NCI-H1092 (cell line): ENCODE measurements around the gene GGACT.
"Not testable (repeated sequence)": the region's sequence is repeated elsewhere in the genome, so short reads cannot be mapped to it uniquely, and the experiment has no call there.

Source experiments
- DNase-seq: peaks from one replicate; lab custom pipeline; 2025; lab: John Stamatoyannopoulos, UW

Gene GGACT

DNA sequence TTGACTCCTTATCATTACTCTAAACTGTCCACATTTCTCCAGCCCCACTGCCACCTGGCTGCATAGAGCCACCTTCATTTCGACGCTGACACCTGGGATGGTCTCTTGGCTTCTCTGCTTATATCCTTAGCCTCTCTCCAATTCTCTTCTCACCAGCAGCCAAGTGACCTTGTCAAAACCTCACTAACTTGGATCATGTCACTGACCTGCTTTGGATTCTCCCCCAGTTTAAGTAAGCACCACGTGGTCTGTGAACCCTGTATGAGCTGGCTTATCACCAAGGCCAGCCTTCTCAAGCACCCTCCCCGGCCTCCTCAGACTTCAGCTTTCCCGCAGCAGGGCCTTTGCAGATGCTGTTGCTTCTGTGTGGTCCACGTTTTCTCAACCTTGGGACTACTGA, 12.3 kb upstream of the GGACT start:
- DNase-seq: no peak

DNA sequence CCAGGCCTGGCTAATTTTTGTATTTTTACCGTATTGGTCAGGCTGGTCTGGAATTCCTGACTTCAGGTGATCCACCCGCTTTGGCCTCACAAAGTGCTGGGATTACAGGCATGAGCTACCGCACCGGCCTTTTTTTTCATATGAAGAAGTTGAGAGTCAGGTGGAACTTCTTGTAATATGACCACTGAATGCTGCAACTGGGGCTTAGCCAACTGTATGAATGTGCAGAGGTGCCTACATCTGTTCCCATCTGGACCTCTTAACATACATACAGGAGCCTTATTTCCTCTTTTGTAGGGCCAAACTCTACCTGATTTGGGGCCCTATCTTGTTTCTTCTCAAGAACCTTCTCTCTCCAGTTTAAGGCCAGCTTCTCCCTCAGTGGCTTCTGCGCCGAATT, 11.9 kb upstream of the GGACT start:
- DNase-seq: no peak

DNA sequence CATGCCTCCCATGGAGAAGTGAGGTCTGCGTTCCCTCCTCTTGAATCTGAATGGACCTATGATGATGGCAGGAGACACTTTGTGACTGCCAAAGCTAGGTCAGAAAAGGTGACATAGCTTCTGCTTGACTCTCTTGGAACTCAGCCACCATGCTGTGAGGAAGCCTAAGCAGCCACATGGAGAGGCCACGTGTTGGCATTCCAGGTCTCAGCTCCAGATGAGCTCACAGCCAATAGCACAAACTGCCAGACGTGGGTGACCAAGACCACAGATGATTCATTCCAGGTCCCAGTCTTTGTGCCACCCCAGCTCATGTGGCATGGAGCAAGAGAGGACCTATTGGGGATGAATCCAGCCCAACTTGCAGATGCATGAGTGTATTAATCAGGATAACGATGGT, 8.7 kb upstream of the GGACT start:
- no peak for DNase-seq

DNA sequence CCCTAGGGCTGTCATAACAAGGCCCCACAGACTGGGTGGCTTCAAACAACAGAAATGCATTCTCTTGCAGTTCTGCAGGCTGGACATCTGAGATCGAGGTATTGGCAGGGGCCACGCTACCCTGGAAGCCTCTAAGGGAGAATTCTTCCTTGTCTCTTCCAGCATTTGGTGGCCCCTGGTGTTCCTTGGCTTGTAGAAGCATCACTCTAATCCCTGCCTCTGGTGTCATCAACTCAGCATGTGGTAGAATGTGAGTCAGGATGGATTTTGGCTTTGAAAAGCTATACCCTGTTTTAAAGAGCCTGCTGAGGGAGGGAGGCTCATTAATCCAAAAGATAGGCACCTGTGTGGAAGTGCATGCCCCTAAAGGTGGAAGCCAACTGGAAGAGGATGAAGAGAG, 7.9 kb upstream of the GGACT start:
- DNase-seq: no peak

DNA sequence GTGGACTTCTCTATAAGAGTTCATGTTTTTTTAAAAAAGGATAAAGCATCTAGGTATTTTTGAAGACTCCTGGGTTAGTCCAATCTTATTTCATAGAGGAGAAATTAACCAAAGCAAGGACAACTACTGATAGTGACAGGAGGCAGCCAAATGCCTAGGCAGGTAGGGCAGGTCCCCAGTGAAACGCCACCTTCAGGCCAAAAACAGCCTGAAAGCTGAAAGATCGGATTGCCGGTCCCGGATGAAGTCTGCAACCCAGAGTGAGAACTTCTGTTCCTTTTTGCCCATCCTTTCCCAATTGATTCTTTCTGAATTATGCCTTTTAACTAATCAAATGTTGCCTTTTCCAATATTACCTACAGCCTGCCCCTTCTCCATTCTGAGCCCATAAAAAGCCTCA, 6.1 kb upstream of the GGACT start:
- DNase-seq: no peak

DNA sequence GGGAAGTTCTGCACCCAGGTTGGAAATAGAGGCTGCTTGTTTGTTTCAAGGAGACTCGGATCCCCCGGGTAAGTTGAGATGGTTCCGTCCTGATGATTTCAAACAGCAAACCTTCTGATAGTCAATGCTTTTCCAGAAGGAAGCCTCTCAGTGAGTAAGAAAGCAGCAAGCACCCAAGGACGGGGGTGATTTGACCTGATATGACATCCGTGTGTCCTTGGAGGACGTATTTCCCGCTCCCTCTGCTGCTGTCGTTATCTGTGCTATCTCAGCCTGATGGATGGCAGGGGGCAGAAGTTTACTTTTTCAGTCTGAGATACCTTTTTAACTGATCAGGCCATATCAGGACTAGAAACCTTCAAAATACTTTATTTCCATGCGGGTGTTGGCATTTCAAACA, 5.7 kb upstream of the GGACT start:
- DNase-seq: no peak

DNA sequence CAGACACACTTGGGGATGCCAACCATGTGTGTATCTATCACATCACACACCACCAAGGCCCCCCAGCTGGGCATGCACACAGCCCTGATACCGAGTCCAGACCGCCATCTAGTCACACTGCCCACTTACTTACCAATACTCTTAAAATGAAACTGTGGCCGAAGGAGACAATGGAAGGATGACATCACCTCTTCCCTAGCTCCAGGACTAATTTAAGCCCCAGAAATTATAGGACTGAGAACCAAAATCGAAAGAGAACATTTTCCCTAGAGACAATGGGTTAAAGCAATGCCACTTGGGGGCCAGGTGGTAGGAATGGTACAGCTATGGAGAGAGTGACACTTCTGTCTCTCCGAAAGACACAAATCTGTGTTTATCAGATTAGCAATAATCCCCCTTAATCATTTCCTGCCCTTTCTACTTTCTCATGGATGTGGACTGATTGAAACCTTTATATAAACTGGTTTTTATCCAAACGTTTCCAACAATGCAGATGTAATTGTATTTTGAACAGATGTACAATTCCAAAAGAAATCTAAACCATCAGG, 663 bp upstream of the GGACT start:
- DNase-seq: no peak

DNA sequence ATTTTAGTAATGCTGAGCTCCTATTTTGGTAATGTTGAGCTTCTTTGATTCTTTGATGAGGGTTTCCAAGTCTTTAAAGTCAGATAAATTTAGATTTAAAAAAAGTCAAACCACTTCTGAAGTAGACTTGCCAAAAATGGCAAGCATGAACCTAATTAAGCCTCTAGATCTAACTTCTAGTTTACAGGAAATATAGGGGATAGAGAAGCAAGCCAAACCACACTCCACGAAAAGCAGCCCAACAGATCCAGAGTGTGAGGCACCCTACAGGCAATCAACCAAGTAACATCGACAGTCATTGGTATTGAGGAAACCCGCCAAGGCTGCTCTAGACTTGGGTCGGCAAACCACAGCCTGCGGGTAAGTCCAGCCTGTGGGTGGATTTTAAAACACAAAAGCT, 3.7 kb downstream of the GGACT start:
- no peak for DNase-seq

DNA sequence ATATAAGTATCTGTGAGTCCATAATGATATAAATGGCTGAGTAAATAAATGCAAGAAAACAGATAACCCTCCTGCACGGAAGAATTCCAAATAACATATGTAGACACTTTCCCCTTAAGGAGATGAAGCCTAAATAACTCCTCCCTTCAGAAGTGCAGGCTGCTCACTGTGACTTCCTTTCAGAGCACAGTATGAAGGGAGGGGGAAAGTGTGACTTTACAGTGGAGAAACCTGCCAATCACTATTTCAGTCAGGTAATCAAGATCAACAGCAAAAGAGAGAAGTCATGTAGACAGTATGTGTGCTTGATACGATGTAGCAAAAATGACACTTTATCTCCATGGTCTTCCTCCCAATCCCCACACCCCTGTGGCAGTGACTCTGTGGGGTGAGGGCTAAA, 7.1 kb downstream of the GGACT start:
- no peak for DNase-seq

DNA sequence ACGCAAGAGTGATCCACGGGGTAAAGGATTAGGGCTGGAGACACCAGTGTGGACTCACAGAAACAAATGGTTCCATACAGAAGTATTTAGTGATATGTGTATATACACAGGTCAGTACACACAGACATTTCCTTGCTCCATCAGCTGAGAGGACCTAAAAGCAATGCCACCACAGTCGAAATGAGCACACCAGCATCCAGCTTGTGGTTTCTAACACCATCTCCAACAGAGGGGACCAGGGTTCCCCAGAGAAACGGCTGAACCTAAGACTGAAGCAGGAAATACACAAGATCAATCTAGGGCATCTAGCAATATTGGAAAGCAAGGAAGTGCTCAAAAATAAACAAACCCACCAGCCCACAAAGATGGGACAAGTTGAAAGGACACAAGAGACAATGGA, 7.6 kb downstream of the GGACT start:
- DNase-seq: no peak

DNA sequence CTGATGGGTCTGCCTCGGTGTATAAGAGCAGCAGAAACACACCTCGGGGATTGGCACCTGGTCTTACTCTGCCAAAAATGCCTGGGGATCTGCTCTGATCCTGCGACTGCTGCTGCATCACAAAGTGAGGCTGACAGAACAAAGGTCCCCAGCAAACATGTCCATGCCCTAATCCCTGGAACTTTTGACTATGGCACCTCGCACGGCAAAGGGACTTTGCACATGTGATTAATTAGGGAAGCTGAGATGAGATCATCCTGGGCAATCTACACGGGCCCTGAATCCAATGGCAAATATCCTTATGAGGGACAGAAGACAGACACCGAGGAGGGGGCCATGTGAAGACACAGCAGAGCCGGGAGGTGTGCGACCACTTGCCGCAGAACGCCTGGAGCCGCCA, 8.5 kb downstream of the GGACT start:
- DNase-seq: no peak

DNA sequence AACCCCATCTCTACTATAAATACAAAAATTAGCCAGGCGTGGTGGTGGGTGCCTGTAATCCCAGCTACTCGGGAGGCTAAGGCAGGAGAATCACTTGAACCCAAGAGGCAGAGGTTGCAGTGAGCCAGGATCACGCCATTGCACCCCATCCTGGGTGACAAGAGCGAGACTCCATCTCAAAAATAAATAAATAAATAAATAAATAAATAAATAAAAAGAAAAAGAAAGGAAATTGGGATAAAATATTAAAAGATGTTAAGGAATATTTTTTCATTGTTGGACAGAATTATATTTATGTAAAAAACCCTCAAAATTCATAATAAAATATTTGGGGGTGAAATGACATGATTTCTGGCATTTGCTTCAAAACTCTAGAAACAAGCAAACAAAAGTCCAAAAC, 11.3 kb downstream of the GGACT start:
- not testable (repeated sequence) for DNase-seq

DNA sequence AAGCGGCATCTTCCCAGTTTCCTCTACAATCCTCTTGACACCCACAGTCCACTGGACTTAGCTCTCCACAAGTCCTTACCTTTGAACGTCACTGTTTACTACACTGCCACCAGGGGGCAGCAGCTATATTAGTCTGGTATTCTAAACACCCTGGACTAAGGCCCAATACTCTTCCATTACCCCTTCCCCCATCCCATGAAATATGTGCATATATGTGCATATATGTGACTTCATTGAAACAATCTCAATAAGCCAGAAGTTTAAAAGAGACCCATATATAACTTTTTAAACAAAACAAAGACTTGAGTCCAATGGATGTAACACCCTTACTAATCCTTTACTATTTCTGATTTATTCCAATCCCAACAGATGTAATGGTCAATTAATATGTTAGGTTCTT, 15.5 kb downstream of the GGACT start:
- peak; percentile 75 for DNase-seq

DNA sequence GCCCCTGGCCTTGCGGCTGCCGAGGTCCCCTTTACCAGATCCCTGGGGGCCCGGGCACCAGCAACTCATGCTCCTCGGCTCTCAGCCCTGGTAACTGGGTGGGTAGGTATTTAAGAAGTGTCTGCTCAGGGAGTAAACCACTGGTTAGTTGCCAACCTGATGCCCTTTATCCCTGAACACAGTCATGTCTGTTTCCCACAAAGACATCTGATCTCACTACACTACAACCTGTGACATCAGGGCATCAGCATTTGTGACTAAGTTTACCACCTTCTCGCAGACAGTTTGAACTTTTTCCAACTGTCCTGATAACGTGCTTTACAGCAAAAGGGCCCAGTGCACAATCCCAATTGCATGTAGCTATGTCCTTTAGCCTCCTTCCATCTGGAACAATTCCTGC, 22.0 kb downstream of the GGACT start:
- DNase-seq: no peak

DNA sequence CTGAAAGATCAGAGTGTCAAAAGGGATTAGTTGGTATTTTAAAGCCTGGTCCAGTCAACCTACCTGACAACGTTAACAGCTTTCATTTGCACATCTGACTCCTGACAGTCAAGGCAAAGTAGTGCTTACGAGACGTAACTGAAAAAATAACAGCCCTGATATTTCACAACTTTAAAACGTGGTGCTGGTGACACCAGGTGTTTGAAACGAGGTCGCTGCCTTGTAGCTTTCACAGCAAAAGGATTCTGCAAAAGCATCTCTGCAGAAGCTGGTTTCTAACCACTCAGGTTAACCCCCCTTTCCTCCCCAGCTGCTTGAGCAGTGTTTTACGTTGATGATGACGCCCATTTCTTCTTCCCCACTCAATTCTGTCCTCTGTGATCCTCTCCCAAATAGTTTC, 23.3 kb downstream of the GGACT start:
- DNase-seq: no peak

DNA sequence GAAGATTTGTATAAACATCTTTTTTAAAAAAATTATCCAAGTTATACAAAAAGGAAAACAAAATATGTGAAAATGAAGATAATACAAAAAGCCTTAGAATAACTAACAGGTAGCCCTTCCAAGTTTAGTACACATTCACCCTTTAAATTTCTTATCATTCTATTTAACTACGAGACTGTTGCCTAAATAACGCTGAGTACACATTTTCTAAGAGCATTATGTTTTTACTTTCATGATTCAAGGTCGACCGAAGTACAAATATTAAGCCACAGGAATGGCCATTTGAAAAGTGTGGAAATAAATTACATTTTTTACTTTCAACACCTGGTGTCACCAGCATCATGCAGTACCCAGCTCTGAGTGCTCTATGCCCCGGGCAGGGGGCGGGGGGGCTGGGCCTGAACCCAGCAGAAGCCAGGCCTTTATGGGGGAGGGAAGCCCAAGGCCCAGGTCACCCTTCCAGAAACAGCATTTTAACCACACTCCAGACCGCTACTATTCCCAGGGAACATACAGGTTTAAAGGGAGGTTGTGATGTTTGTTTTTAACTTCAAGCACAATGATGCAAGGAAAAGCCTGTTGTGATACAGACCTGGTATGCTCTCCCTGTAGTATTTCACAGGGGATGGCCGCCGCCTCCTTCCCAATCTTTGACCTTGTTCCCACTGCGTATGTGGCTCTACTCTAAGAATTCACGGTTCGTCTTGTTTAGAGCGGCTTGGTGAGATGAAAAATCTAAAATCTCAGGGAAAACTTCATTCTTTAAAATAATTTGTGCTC, 24.0 kb downstream of the GGACT start:
- no peak for DNase-seq

DNA sequence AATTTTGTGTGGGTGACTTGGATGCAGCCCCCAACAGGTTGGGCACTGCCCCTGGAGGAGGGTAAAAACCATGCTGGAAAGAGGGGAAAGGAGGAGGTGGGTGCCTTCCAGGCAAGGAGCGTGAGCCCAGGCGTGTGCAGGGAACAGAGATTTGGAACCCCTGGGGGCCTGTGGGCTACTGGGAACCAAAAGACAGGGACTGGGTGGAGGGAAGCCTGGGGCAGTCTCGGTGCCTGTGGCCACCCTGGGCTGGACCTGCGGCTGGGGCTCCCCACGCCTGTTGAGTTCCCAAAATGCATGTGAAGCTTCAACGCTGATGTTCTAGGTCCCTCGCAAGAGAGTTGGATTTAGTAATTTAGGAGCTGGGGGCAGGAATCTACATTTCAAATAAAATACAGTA, 24.8 kb downstream of the GGACT start:
- no peak for DNase-seq

DNA sequence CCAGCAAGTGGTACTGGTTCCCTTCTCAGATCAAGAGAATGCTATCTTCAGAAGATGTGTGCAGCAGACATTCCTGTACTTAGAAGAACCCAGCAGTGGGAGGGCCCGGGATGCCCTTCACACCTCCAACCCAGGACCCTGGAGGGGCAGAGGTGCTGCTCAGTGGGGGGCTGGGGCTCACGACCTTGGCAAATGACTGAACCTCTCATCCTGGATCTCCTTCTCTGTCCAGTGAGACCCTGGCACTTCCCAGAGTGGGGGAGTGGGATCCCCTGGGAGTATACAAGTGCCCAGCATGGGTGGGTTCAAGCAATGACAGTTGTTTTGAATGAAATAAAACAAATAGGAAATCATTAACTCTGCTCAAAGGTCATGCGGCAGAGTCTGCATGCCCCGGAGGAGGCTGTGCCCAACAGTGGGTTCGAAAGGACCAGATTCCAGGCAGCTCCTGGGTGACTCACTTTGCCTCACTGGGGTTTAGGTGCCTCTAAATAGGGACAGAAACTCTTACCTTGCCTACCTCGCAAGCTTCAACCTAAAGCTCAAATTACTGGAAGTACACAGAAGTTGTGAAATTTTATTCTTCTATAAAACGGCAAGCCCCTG, 26.9 kb downstream of the GGACT start:
- no peak for DNase-seq

DNA sequence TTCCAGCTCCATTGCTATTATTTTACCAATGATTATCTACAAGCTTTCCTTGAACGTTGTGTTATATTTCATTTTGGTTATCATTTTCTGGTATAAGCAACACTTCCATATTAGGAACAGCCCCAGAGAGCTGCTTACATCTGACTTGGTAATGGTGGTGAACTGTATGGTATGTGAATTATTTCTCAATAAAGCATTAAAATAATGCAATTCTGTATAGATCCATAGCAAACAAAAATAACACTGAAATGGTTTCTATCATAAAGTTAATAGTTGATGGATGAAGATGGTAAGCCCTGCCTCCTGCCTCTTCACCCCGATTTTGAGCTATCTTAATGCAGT, 27.5 kb downstream of the GGACT start:
- no peak for DNase-seq

DNA sequence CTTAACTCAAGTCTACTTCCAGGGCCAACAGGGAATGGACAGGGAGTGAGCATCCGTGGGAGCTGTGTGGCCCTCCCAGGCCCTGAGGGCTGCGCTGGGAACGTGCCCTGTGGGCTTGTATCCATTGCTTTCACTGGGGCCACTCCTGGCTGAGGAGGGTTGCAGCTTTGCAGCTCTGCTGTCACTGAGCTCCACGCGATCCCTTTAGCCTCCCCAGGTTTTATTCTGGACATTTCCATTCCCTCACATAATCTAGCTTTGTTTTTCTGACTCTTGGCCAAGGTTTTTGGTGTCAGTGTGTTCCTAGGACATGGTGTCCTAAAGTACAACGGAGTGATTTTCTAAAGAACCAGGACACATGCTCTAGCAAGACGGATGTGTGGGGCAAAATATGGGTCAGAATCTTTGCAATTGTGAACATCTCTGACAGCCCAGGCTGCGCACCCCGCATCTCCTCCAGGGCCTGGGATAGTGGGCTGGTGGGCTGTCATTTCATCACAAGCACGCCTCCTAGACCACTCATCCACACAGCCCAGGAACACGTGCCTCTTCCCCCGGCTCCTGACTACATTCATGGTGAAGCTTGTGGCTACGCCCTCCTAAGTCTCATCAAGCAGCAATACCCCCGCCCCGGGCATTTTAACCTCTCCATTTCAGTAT, 28.0 kb downstream of the GGACT start:
- DNase-seq: no peak

DNA sequence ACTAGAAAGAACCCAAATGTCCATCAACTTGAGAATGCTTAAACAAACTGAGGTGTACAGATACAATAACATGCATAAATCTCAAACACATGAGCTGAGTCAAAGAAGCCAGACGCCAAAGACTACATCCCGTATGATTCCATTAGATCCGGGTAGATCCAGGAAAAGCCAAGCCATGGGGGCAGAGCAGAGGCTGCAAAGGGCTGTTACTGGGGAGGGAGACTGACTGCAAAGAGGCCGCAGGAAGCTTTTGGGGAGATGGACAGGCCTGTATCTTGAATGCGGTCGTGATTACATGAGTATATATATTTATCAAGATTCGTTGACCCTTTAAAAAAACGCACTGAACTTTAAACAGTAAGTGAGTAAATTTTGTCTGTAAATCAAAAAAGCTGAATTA, 28.7 kb downstream of the GGACT start:
- DNase-seq: no peak

DNA sequence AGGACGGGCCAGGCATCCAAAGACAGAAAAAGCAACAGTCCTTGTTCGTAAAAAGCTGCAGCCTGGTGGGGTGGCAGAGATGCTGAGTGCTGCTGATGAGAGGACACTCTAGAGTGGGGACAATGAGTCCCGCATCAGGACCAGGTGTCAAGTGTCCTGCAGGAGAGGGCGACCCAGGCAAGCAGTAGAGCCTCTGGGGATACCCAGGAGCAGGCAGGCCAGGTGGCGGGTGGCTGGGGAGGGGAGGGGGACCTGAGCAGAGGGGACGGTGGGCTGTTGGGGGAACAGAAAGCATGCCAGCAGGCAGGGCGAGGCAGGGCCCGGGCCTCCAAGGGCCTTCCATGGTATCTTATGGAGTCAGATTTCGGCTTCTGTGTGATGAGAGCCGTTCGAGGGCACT, 35.8 kb downstream of the GGACT start:
- no peak for DNase-seq

DNA sequence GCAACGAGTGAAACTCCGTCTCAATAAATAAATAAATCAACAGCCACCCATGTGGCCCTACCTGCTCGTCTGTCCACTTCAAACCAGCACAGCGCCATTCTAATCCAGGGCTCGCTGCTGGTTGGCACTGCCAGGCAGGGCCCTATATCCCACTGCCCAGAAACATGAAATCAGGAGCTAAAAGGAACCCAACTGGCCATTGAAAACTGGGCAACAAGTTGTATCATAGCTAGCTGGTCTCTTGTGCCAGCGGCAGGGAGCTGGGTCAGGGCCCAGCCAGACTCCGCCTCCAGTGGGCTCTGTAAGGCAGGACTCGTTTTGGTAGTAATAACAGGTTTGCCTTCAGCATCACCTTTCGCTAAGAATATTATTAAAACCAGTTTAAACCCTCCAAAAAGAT, 39.3 kb downstream of the GGACT start:
- DNase-seq: no peak
